Measurements from ENCODE around the gene CTNNA2. TPM values are rescaled to one million over a fixed set of nuclear protein-coding genes. Genes with fewer than 3 reads are reported as not detected.
A peak's percentile ranks its signal among the peaks of the same experiment; 100 is the strongest.

CTNNA2 gene
- total and polyA plus RNA-seq, 2 of the 8 experiments (the other 6 are each of a cell fraction or from before 2014, with no cell fraction given), result 3.9 to 9.0 TPM

DNA sequence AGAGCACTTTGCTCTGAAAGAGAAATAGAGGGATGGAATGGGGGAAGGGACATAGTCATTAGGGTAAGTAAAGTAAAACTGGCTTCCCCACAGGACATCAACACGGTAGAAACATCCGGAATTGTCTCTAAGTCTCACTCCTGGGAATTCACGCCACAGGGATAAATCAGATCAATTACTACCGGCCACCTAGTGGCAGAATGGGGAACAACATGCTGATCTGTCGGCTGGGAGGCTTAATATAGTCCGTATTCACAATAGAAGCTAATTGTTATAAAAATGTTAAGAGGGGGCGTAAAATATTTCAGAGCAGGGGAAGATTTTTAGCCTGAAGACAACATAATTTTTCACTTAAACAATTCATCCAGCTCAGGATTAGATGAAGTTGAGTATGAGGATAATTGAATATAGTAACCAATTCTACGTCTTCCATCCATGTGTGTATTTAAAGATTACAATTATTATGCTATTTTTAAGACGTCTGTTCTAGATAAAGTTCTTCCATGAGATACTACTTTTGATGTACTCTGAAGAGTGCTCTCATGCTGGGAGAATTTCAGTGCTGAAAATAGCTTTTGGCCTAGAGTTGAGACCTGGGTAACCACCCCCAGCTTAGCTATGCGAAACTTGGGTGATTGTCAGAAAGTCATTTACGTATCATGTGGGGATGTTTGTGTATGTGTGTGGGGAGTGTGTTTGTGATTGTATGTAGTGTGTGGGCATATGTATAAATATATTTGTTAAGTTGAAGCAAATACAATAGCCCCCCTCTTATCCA, 726.0 kb downstream of the CTNNA2 start:
- no peak overlapping the region for H3K14ac ChIP-seq (ENCODE audit: insufficient read length)
- 57% methylated on average over 11 of the region's 11 CpGs; no CpG with 5 or more reads in 1 of the 2 experiments for WGBS, 2 experiments (ENCODE audit: extremely low coverage in 1 of 2, insufficient coverage in 1 of 2, insufficient read length in 1 of 2, insufficient replicate concordance in 2 of 2, low coverage in 1 of 2, low lambda C conversion rate in 2 of 2, missing lambda C conversion rate in 1 of 2)
- H3K27ac ChIP-seq (ENCODE audit: low read depth, low read length), result no peak overlapping the region
- H2AFZ ChIP-seq (ENCODE audit: low read length), result peak overlapping the region; percentile 79; the same call in 1 of the 2 replicates
- no peak overlapping the region for H3K4ac ChIP-seq (replicated peaks; ENCODE audit: insufficient read length, low read depth, low read length)
- no peaks in the 10 kb centered on the region for H3K79me1 ChIP-seq (ENCODE audit: low read depth, low read length)
- peak in 1 of 2 experiments; percentile 80 for DNase-seq (ENCODE audit: low read depth in 1 of 2, low spot score in 2 of 2)
- no peaks in the 10 kb centered on the region for H4K20me1 ChIP-seq (replicated peaks in 1 of 2; ENCODE audit: control insufficient read depth in 1 of 2, insufficient read depth in 2 of 2, low read length in 2 of 2)
- ChIA-PET CTCF (ENCODE audit: partially characterized antibody) (interaction anchor here (0.6 to 3.1 kb wide), 61 partner anchors 8 to 336 kb away, joined by 3 to 60 read pairs (median 4); no protein-coding TSS in a partner anchor), POLR2A (ENCODE audit: partially characterized antibody) (no interaction called here)
- no peaks in the 10 kb centered on the region for H3K27me3 ChIP-seq (replicated peaks in 1 of 4; ENCODE audit: control insufficient read depth in 3 of 4, extremely low read depth in 1 of 4, insufficient read depth in 3 of 4, low read length in 3 of 4)
- H3K23me2 ChIP-seq (ENCODE audit: low read depth, low read length), result no peaks in the 10 kb centered on the region
- H3K23ac ChIP-seq (ENCODE audit: insufficient read length), result no peak overlapping the region
- no peak overlapping the region for H2BK120ac ChIP-seq (replicated peaks; ENCODE audit: low read depth, low read length)
- H3K79me2 ChIP-seq (ENCODE audit: control insufficient read depth in 1 of 2, insufficient read depth in 2 of 2, low read length in 2 of 2), result no peaks in the 10 kb centered on the region
- no peak overlapping the region for H4K91ac ChIP-seq (replicated peaks; ENCODE audit: insufficient read length, low read length)
- H4K5ac ChIP-seq (ENCODE audit: insufficient read length, low read depth, low read length), result no peak overlapping the region
- H2BK12ac ChIP-seq (ENCODE audit: low read depth, low read length), result 0 out of 2 replicates have a peak overlapping the region, but pooled peaks have one; percentile 13
- H3K36me3 ChIP-seq (ENCODE audit: control insufficient read depth in 2 of 4, insufficient read depth in 4 of 4, low read length in 3 of 4), result no peaks in the 10 kb centered on the region
- no peak overlapping the region for H2AK5ac ChIP-seq (ENCODE audit: low read depth, low read length)
- no peaks in the 10 kb centered on the region for H3K4me1 ChIP-seq (replicated peaks in 1 of 4; ENCODE audit: control insufficient read depth in 3 of 4, insufficient read depth in 4 of 4, low read length in 3 of 4)
- no peak for TF ChIP-seq RBBP5 (IDR thresholded peaks at IDR 0.05; ENCODE audit: borderline replicate concordance, low read depth, low read length)
- no peak for TF ChIP-seq HDAC6 (IDR thresholded peaks at IDR 0.05; ENCODE audit: low read depth, low read length)
- TF ChIP-seq, protein P1, sequence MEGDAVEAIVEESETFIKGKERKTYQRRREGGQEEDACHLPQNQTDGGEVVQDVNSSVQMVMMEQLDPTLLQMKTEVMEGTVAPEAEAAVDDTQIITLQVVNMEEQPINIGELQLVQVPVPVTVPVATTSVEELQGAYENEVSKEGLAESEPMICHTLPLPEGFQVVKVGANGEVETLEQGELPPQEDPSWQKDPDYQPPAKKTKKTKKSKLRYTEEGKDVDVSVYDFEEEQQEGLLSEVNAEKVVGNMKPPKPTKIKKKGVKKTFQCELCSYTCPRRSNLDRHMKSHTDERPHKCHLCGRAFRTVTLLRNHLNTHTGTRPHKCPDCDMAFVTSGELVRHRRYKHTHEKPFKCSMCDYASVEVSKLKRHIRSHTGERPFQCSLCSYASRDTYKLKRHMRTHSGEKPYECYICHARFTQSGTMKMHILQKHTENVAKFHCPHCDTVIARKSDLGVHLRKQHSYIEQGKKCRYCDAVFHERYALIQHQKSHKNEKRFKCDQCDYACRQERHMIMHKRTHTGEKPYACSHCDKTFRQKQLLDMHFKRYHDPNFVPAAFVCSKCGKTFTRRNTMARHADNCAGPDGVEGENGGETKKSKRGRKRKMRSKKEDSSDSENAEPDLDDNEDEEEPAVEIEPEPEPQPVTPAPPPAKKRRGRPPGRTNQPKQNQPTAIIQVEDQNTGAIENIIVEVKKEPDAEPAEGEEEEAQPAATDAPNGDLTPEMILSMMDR (IDR thresholded peaks at IDR 0.05; ENCODE audit: control extremely low read depth in 1 of 3, insufficient read depth in 1 of 3, low read depth in 1 of 3, low read length in 3 of 3), result peak; percentile 54 to 79 (median 64)
- TF ChIP-seq EP300 (IDR thresholded peaks at IDR 0.05; ENCODE audit: borderline replicate concordance in 1 of 2, low read depth in 2 of 2, low read length in 2 of 2), result no peak
- no peak for TF ChIP-seq SIN3A (conservative IDR thresholded peaks at IDR 0.05 in 1 of 2, IDR thresholded peaks at IDR 0.05 in 1 of 2; ENCODE audit: low read depth in 1 of 2, low read length in 2 of 2)
- peak; percentile 41 to 65 for TF ChIP-seq RAD21 (IDR thresholded peaks at IDR 0.05 in 1 of 2, conservative IDR thresholded peaks at IDR 0.05 in 1 of 2; ENCODE audit: low read depth in 2 of 2, low read length in 2 of 2)
- TF ChIP-seq CTBP2 (IDR thresholded peaks at IDR 0.05; ENCODE audit: borderline replicate concordance, insufficient read depth, insufficient read length, low read length), result no peak
- no peak for TF ChIP-seq RXRA (IDR thresholded peaks at IDR 0.05; ENCODE audit: insufficient read depth, low read depth, low read length)
- H3K9ac ChIP-seq (replicated peaks in 1 of 4; ENCODE audit: extremely low read depth in 1 of 4, low read depth in 3 of 4, low read length in 3 of 4), result no peak overlapping the region
- no peak overlapping the region for H3K4me3 ChIP-seq (ENCODE audit: extremely low read depth in 1 of 4, insufficient read depth in 2 of 4, low read depth in 3 of 4, low read length in 4 of 4)
- no peak overlapping the region for H2BK15ac ChIP-seq (ENCODE audit: low read length)
- no peak overlapping the region for H3K18ac ChIP-seq (ENCODE audit: extremely low read depth, low read length)
- H3K4me2 ChIP-seq (ENCODE audit: insufficient read depth in 1 of 2, low read depth in 2 of 2, low read length in 2 of 2), result no peak overlapping the region
- H3K56ac ChIP-seq (replicated peaks; ENCODE audit: insufficient read length, low read depth, low read length), result peak overlapping the region; percentile 32
- H2BK5ac ChIP-seq (ENCODE audit: low read depth, low read length), result no peak overlapping the region
- no peaks in the 10 kb centered on the region for H3K9me3 ChIP-seq (ENCODE audit: insufficient read depth in 2 of 2, low read depth in 1 of 2, low read length in 1 of 2)
- FAIRE-seq, result peak; percentile 78
- no peak overlapping the region for H4K8ac ChIP-seq (ENCODE audit: extremely low read depth, insufficient read depth, low read length)
- H2BK20ac ChIP-seq (ENCODE audit: low read length), result no peak overlapping the region

All from H1 (cell line).